ENCODE data around the gene SETD7.

DNA sequence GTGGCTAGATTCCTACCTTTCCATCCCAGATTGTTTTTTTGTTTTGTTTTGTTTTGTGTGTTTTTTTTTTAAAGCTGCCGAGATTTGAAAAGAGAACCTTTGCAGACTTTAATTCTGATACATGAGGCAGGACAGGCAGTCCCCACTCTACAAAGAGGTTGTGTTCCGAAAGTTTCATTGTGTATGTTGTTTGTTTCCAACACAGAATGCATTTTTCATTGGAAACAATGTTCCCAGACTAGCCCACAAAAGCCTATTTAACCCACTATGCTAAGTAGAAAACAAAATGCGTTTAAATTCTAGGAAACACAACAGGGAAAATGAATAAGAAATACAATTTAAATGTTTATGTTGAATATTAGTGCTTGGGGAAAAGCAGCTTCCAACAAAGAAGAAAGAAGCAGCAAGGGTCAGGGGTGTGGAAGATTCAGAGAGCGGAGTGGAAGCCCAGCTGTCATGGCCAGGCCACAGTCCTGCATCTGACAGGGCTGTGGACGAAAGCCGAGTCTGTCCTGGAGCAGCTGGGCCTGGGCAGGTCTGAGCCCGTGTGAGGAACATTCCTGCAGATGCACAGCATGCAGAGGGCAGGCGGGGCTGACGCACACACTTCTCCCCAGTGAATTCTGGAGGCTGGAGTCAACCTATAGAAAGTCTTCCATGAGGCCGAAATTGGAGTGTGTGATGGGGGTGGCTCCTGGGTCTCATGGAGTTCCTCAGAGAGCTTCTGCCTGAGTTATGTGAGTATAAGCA, 12.4 kb upstream of the SETD7 start:
- TF ChIP-seq, protein P1, sequence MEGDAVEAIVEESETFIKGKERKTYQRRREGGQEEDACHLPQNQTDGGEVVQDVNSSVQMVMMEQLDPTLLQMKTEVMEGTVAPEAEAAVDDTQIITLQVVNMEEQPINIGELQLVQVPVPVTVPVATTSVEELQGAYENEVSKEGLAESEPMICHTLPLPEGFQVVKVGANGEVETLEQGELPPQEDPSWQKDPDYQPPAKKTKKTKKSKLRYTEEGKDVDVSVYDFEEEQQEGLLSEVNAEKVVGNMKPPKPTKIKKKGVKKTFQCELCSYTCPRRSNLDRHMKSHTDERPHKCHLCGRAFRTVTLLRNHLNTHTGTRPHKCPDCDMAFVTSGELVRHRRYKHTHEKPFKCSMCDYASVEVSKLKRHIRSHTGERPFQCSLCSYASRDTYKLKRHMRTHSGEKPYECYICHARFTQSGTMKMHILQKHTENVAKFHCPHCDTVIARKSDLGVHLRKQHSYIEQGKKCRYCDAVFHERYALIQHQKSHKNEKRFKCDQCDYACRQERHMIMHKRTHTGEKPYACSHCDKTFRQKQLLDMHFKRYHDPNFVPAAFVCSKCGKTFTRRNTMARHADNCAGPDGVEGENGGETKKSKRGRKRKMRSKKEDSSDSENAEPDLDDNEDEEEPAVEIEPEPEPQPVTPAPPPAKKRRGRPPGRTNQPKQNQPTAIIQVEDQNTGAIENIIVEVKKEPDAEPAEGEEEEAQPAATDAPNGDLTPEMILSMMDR (IDR thresholded peaks at IDR 0.05) = no peak
- TF ChIP-seq POLR2A (IDR thresholded peaks at IDR 0.05) (no peak), POLR2AphosphoS5 (IDR thresholded peaks at IDR 0.05; ENCODE audit: insufficient read depth in 1 of 2, low read depth in 1 of 2) (no peak)

All from vagina (tissue), 2 donors.